Sigmoid colon (tissue), 7 donors: ENCODE data around the gene RTBDN. TPM values are rescaled to one million over a fixed set of nuclear protein-coding genes. Genes with fewer than 3 reads are reported as not detected.
A peak's percentile ranks its signal among the peaks of the same experiment; 100 is the strongest.

Experiments used
- DNase-seq: peaks from one replicate; pipeline ENCODE4 v3.0.0-alpha.2; 2019
- H3K27ac ChIP-seq, 4 donors: fragments of 200-600 bp; sonication (generic); one replicate each; pipeline ENCODE4 v1.5.1; 2016 to 2019; ENCODE audit warnings: mild to moderate bottlenecking in 1 of 4
- H3K27me3 ChIP-seq, 3 donors: fragments of 200-600 bp; sonication (generic); one replicate each; pipeline ENCODE4 v1.5.1; 2019; ENCODE audit warnings: mild to moderate bottlenecking in 1 of 3
- H3K36me3 ChIP-seq, 4 donors: fragments of 200-600 bp; sonication (generic); one replicate each; pipeline ENCODE4 v1.5.1; 2016 to 2019
- H3K4me1 ChIP-seq, 4 donors: fragments of 200-600 bp; sonication (generic); one replicate each; pipeline ENCODE4 v1.5.1; 2017 to 2019
- H3K4me3 ChIP-seq, 4 donors: fragments of 200-600 bp; sonication (generic); one replicate each; pipeline ENCODE4 v1.5.1; 2017 to 2019; ENCODE audit warnings: mild to moderate bottlenecking in 2 of 4, moderate library complexity in 1 of 4
- H3K9me3 ChIP-seq, 4 donors: fragments of 200-600 bp in 3 of 4; sonication (generic) in 3 of 4; one replicate each; pipeline versions ENCODE4 v1.5.1 to v1.6.1; 2013 to 2019
- CTCF ChIP-seq, 4 experiments: fragments of 450-650 bp in 3 of 4; fragments of 200-600 bp in 1 of 4; IDR thresholded peaks; one replicate each; pipeline ENCODE4 v1.5.1; 2016 to 2019; ENCODE audit warnings: antibody characterized with exemption in 4 of 4, mild to moderate bottlenecking in 3 of 4, moderate library complexity in 2 of 4
- EP300 ChIP-seq, 4 donors: sonication (generic); formaldehyde crosslinking; IDR thresholded peaks; one replicate each; pipeline ENCODE4 v1.6.1; 2017; ENCODE audit warnings: antibody characterized with exemption in 4 of 4
- POLR2A ChIP-seq, 2 donors: fragments of 450-650 bp; IDR thresholded peaks; one replicate each; pipeline ENCODE4 v1.6.1; 2016; ENCODE audit warnings: antibody characterized with exemption in 2 of 2, mild to moderate bottlenecking in 2 of 2, moderate library complexity in 2 of 2
- POLR2AphosphoS5 ChIP-seq, 4 donors: sonication (generic); formaldehyde crosslinking; IDR thresholded peaks; one replicate each; pipeline ENCODE4 v1.6.1; 2017; ENCODE audit warnings: antibody characterized with exemption in 4 of 4
- WGBS, 2 donors: extraction: QIAGEN DNeasy Blood & Tissue Kit; methylation state at CpG; one replicate each; pipeline ENCODE4 v1.1.7; 2013; 5-methylcytosine and 5-hydroxymethylcytosine counted together
- intact Hi-C: fragments of 100-400 bp; cut with DNase I; formaldehyde crosslinking; loops from one replicate; pipeline ENCODE4 v1.15.1; 2023
- polyA plus RNA-seq, 3 donors: library from polyadenylated mRNA; stranded (reverse); fragments of 200-250 nt; gene quantifications; one replicate each; pipeline ENCODE4 v1.2.3, GENCODE V29; 2013
- total RNA-seq, 4 donors: library from RNA; depleted of rRNA; stranded (reverse); fragments of >200 nt; gene quantifications; one replicate each; pipeline ENCODE4 v1.1.0, GENCODE V29; 2016
- donor health status: healthy with polysubstance abuse.
- donor health status: Bipolar disorder and iron deficiency.
- donor health status: healthy.

Gene RTBDN
- total and polyA plus RNA-seq, 7 donors = 0.82 to 1.8 (median 0.83) TPM; not detected in 4

DNA sequence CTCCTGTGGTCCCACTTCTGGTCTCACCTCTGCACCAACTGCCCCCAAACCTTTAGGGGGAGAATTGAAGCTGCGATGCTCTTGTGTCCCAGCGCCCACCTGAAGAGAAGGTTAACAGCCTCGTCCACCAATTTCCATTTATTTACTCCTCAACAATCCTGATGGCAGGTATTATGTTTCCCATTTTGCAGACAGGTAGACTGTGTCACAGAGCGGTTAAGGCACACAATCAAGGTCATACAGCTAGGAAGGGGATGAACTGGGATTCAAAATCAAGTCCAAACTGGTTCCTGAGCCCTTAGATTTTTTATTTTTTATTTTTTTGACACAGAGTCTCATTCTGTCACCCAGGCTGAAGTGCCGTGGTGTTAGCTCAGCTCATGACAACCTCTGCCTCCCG, 40.7 kb upstream of the RTBDN start:
- no peak for DNase-seq
- Histone ChIP-seq H3K9me3 (no peaks in the 10 kb centered on the region), H3K4me3 (no peak overlapping the region), H3K4me1 (peaks cover 0 to 3% (median 2%) of the 10 kb centered on the region in 4 donors), H3K36me3 (peaks cover 0 to 45% (median 19%) of the 10 kb centered on the region in 4 donors), H3K27me3 (no peaks in the 10 kb centered on the region), H3K27ac (no peak overlapping the region)
- 95% methylated on average over 6 of the region's 6 CpGs for WGBS, 2 donors
- intact Hi-C loops = no loop called here
- TF ChIP-seq POLR2A (IDR thresholded peaks at IDR 0.05) (no peak), EP300 (IDR thresholded peaks at IDR 0.05) (no peak), POLR2AphosphoS5 (IDR thresholded peaks at IDR 0.05) (no peak), CTCF (IDR thresholded peaks at IDR 0.05) (no peak)

DNA sequence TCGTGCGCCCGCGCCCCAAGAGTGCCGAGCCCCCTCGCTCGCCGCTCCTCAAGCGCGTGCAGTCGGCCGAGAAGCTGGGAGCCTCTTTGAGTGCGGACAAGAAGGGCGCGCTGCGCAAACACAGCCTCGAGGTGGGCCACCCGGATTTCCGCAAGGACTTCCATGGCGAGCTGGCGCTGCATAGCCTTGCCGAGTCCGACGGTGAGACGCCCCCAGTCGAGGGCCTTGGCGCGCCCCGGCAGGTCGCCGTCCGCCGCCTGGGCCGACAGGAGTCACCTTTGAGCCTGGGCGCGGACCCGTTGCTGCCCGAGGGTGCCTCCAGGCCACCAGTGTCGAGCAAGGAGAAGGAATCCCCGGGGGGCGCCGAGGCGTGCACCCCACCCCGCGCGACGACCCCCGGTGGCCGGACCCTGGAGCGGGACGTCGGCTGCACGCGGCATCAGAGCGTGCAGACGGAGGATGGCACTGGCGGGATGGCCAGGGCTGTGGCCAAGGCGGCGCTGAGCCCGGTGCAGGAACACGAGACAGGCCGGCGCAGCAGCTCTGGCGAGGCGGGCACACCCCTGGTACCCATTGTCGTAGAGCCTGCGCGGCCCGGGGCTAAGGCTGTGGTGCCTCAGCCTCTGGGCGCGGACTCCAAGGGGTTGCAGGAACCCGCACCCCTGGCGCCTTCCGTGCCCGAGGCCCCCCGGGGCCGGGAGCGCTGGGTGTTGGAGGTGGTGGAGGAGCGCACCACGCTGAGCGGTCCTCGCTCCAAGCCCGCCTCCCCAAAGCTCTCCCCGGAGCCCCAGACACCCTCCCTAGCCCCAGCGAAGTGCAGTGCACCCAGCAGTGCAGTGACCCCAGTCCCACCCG, 39.7 kb upstream of the RTBDN start:
- TF ChIP-seq EP300 (IDR thresholded peaks at IDR 0.05) = no peak
- TF ChIP-seq POLR2A (IDR thresholded peaks at IDR 0.05) = no peak
- no peak for TF ChIP-seq CTCF (IDR thresholded peaks at IDR 0.05)
- no peak for TF ChIP-seq POLR2AphosphoS5 (IDR thresholded peaks at IDR 0.05)
- Histone ChIP-seq H3K4me1 (no peaks in the 10 kb centered on the region), H3K9me3 (no peaks in the 10 kb centered on the region), H3K27me3 (no peaks in the 10 kb centered on the region), H3K27ac (no peak overlapping the region), H3K36me3 (peaks cover 0 to 45% (median 19%) of the 10 kb centered on the region in 4 donors), H3K4me3 (no peak overlapping the region)
- no peak for DNase-seq
- WGBS, 2 donors = 79 to 86% methylated on average over 86 of the region's 86 CpGs
- intact Hi-C loops = no loop called here

- H3K4me1 ChIP-seq = no peaks in the 10 kb centered on the region
- intact Hi-C loops = no loop called here
- H3K27ac ChIP-seq = no peak overlapping the region
- TF ChIP-seq POLR2A (IDR thresholded peaks at IDR 0.05) (no peak), EP300 (IDR thresholded peaks at IDR 0.05) (no peak), CTCF (IDR thresholded peaks at IDR 0.05) (no peak), POLR2AphosphoS5 (IDR thresholded peaks at IDR 0.05) (no peak)
- WGBS, 2 donors = 41 to 63% methylated on average over 70 of the region's 70 CpGs
- H3K36me3 ChIP-seq = peaks cover 0 to 39% (median 15%) of the 10 kb centered on the region in 4 donors
- H3K9me3 ChIP-seq = no peaks in the 10 kb centered on the region
- H3K4me3 ChIP-seq = peak overlapping the region in 1 of 4 donors; percentile 14
- peaks cover 0 to 6% (median 3%) of the 10 kb centered on the region in 3 donors for H3K27me3 ChIP-seq
- no peak for DNase-seq
These were observed 38.8 kb upstream of the RTBDN start for GRCh38 chr19:12872941-12873890.

- no peak for DNase-seq
- WGBS, 2 donors = 83 to 92% methylated on average over 5 of the region's 5 CpGs
These were observed 37.9 kb upstream of the RTBDN start for GRCh38 chr19:12872255-12872654.

More at GRCh38 chr19:12872255-12872654, 37.9 kb upstream of the RTBDN start:
- Histone ChIP-seq H3K36me3 (peaks cover 0 to 29% (median 9%) of the 10 kb centered on the region in 4 donors), H3K27ac (no peak overlapping the region), H3K9me3 (no peaks in the 10 kb centered on the region), H3K4me1 (peaks cover 0 to 9% (median 6%) of the 10 kb centered on the region in 4 donors), H3K4me3 (no peak overlapping the region), H3K27me3 (peaks cover 0 to 13% (median 11%) of the 10 kb centered on the region in 3 donors)
- intact Hi-C loops = no loop called here
- TF ChIP-seq EP300 (IDR thresholded peaks at IDR 0.05) = no peak
- TF ChIP-seq POLR2A (IDR thresholded peaks at IDR 0.05) = no peak
- no peak for TF ChIP-seq CTCF (IDR thresholded peaks at IDR 0.05)
- no peak for TF ChIP-seq POLR2AphosphoS5 (IDR thresholded peaks at IDR 0.05)
